ENCODE measurements around the gene TMEM184B. TPM values are rescaled to one million over a fixed set of nuclear protein-coding genes. Genes with fewer than 3 reads are reported as not detected.
A peak's percentile ranks its signal among the peaks of the same experiment; 100 is the strongest.

Gene TMEM184B
- total and polyA plus RNA-seq, 2 experiments from 2014 or later, result 42.2 to 95.1 TPM

GRCh38 chr22:38250643-38251340, 22.0 kb downstream of the TMEM184B start (continued):
- TF ChIP-seq CREB1 (CRISPR knock-in tag; IDR thresholded peaks at IDR 0.05; ENCODE audit: low read depth) (no peak), STAT1 (IDR thresholded peaks at IDR 0.05; ENCODE audit: unreplicated experiment) (no peak), EZH2phosphoT487 (IDR thresholded peaks at IDR 0.05; ENCODE audit: unreplicated experiment) (no peak), JUNB (IDR thresholded peaks at IDR 0.05; ENCODE audit: unreplicated experiment) (no peak), EZH2 (IDR thresholded peaks at IDR 0.05; ENCODE audit: low read depth, unreplicated experiment) (no peak), POLR2AphosphoS5 (IDR thresholded peaks at IDR 0.05; ENCODE audit: low read depth) (no peak), ZNF114 (CRISPR knock-in tag; IDR thresholded peaks at IDR 0.05) (no peak), CTCF (conservative IDR thresholded peaks at IDR 0.05; ENCODE audit: low read depth in 2 of 2) (no peak)

GRCh38 chr22:38249803-38250642, 22.8 kb downstream of the TMEM184B start:
- H3K4me1 Mint-ChIP-seq, result no peaks in the 10 kb centered on the region; the same call in 2 of the 3 replicates
- H3K27me3 Mint-ChIP-seq (ENCODE audit: insufficient read depth, low read depth, poor library complexity), result peaks cover 6% of the 10 kb centered on the region
- Histone ChIP-seq H2AFZ (no peak overlapping the region), H3K36me3 (ENCODE audit: insufficient read depth) (no peaks in the 10 kb centered on the region), H4K20me1 (replicated peaks; ENCODE audit: insufficient read depth) (peaks cover 28% of the 10 kb centered on the region), H3K4me1 (ENCODE audit: insufficient read depth) (no peaks in the 10 kb centered on the region), H3K4me3 (no peak overlapping the region), H3F3A (replicated peaks; ENCODE audit: low read depth) (no peaks in the 10 kb centered on the region), H3K79me2 (replicated peaks; ENCODE audit: insufficient read depth) (peaks cover 70% of the 10 kb centered on the region), H3K4me2 (no peak overlapping the region), H3K9me2 (ENCODE audit: insufficient read depth) (no peaks in the 10 kb centered on the region), H3K27ac (ENCODE audit: low read depth) (peak overlapping the region; percentile 32; the same call in 1 of the 2 replicates), H3K27me3 (ENCODE audit: insufficient read depth) (no peaks in the 10 kb centered on the region)
- no peak for ATAC-seq
- no peaks in the 10 kb centered on the region for H3K9me3 Mint-ChIP-seq
- no peak for DNase-seq (ENCODE audit: low spot score)
- H3K4me3 Mint-ChIP-seq, result no peak overlapping the region
- H3K36me3 Mint-ChIP-seq (ENCODE audit: low read depth), result peaks cover 19% of the 10 kb centered on the region
- H3K27ac Mint-ChIP-seq, result no peak overlapping the region; the same call in 1 of the 2 replicates
- TF ChIP-seq CREB1 (CRISPR knock-in tag; IDR thresholded peaks at IDR 0.05; ENCODE audit: low read depth) (no peak), ZNF331 (CRISPR knock-in tag; IDR thresholded peaks at IDR 0.05; ENCODE audit: low read depth) (no peak), EZH2phosphoT487 (IDR thresholded peaks at IDR 0.05; ENCODE audit: unreplicated experiment) (no peak), CTCF (conservative IDR thresholded peaks at IDR 0.05; ENCODE audit: low read depth in 2 of 2) (no peak), REST (IDR thresholded peaks at IDR 0.05; ENCODE audit: unreplicated experiment) (no peak), STAT1 (IDR thresholded peaks at IDR 0.05; ENCODE audit: unreplicated experiment) (no peak), POLR2AphosphoS5 (IDR thresholded peaks at IDR 0.05; ENCODE audit: low read depth) (no peak), JUNB (IDR thresholded peaks at IDR 0.05; ENCODE audit: unreplicated experiment) (no peak), NANOG (IDR thresholded peaks at IDR 0.05; ENCODE audit: borderline replicate concordance) (no peak)

All from GM23338 (cell line).